GM21576 (cell line): ENCODE data around the gene DRD3.

Source experiments
- ATAC-seq: cut with Tn5 transposase; IDR thresholded peaks from one replicate; pipeline ENCODE4 v1.9.1; 2021; ENCODE audit warnings: mild to moderate bottlenecking, moderate library complexity; ENCODE audit not compliant: unreplicated experiment

DRD3 gene

DNA sequence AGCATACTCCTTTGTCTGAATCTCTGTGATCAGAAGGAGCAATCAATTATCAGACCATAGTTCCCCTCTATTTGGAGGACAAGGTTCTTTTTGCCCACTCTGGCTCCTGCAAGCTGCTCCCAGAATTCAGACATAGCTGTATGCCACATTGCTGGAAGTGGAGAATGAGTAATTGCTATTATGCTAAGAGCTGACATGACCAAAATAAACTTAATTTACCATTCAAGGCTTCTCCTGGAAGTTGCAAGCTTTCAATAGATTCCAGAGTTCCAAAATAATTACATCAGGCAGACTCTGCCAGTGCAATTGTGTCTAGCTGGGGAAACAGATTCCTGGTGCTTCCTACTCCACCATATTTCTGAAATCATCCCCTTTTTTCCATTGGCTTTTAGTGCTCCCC lies 7.6 kb upstream of the DRD3 start:
- ATAC-seq: no peak

GRCh38 chr3:114179575-114179974 lies 723 bp upstream of the DRD3 start:
- no peak for ATAC-seq

DNA sequence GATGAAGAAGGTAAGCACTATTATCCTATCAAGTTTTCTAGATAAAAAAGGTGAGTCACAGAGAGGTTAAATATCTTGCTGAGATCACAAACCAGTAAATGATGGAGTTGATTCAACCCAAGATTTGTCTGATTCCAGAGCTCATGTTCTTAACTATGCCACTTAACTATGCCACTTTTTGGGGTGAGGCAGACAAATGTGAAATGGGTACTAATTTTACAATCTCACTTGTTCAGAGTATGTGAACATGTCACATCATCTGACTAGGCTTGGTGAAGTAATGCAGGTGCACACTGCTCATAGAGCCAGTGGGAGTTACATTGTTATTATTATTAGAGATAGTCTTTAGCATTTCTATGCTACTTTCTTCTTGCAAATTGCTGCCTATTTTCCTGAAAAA lies 2.0 kb downstream of the DRD3 start:
- no peak for ATAC-seq

GRCh38 chr3:114176487-114176886 lies 2.4 kb downstream of the DRD3 start:
- no peak for ATAC-seq

DNA sequence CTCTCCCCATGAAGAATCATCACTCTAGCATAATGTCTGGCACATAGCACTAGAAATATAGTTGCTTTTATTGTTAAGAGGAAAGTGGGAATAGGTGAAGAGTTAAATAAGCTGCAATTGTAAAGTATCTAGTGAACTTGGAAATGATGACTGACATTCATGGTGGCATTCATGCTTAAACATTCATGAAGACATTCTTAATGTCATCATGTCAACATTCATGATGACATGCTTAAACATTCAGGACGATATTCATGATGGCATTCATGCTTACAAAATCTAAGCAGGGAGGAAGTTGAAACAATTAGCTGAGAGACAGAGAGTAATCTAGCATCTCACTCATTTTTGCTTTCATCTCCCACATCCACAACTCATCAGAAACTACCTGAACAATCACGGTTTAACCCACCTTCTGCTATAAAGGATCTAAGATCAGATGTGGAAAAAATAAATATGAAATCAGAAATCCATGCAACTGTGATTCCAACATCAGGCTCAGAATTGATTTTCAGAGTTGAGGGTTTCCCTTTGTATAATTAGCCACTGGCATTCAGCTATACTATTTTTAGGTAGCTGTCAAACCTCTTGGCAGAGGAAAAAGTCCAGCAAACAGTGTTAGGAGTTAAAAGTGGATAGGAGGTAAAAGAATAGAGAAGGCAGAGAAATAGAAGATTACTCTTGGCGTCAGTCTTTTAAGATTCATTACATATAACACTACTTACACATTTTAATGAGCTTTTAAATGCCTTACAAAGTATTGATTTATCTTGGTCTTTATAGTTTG lies 3.5 kb downstream of the DRD3 start:
- ATAC-seq: no peak

DNA sequence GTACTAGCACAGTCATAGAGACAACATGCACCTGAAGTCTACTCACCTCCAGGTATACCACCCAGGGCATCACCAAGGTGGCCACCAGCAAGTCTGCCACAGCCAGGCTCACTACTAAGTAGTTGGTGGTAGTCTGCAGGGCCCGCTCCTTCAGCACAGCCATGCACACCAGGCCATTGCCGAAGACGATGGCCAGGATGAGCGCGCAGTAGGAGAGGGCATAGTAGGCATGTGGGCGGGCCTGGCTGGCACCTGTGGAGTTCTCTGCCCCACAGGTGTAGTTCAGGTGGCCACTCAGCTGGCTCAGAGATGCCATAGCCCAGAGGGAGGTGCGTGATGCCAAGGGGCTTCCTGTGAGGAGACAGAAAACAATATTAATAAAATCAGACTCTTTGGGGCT lies 7.2 kb downstream of the DRD3 start:
- no peak for ATAC-seq

DNA sequence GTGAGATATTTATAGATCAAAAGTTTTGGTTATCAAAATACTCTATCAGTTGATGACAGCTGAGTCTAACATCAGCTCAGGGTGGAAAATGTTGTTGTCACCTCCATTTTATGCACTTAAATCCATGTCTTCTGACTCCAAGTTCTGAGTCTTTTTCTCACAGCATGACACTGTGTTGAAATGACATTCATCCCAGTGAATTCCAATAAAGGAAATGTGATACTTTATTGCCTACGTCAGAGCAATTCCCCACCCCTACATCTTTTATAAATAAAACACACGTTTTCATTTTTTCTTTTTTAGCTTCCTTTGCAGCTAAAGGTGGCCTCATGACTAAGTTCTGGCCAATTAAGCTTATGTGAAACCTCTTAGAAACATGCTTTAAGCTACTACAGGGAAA lies 10.7 kb downstream of the DRD3 start:
- no peak for ATAC-seq

DNA sequence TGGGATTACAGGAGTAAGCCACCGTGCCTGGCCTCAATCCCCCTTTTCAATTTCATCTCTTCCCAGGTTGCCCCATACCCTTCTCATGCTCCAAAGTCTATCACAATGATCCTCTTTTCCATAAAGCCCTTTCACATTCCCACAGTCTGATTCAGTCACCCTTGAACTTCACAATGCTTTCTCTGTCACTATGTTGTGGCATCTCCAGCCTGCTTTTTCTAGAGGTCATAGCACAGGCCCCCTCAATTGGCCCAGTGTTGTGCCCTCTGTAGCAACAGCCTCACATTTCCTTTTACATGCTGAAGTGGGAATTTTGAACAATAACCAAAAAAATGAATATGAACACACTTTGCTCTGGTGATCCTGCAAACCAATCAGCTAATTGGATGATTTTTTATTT lies 21.5 kb downstream of the DRD3 start:
- ATAC-seq: no peak

DNA sequence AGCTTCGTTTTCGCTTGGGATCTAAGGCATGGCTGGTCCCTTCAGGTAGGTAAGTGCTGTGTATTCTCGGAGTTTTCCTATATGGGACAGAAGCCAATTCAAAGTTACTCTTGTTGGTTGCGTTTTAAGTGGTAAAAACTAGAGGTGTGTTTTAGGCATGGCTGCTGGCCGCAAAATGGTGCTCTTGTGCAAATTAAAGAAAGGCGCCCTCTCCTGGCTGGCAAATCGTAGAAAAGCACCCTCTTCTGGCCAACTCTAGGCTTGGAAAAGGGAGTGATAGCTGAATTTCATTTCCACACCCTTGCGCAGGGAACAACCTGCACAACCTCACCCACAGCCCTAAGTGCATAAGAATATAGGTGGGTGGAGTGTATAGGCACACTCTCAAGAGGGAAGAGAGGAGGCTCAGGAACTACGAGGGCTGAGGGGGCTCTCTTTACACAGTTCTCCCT lies 23.5 kb downstream of the DRD3 start:
- no peak for ATAC-seq

- no peak for ATAC-seq
Measured at GRCh38 chr3:114154321-114154821, 24.5 kb downstream of the DRD3 start.

- ATAC-seq: peak; percentile 91
Measured at GRCh38 chr3:114152519-114153151, 26.2 kb downstream of the DRD3 start.

GRCh38 chr3:114151091-114151490 lies 27.8 kb downstream of the DRD3 start:
- ATAC-seq: no peak

GRCh38 chr3:114147251-114147650 lies 31.6 kb downstream of the DRD3 start:
- no peak for ATAC-seq

DNA sequence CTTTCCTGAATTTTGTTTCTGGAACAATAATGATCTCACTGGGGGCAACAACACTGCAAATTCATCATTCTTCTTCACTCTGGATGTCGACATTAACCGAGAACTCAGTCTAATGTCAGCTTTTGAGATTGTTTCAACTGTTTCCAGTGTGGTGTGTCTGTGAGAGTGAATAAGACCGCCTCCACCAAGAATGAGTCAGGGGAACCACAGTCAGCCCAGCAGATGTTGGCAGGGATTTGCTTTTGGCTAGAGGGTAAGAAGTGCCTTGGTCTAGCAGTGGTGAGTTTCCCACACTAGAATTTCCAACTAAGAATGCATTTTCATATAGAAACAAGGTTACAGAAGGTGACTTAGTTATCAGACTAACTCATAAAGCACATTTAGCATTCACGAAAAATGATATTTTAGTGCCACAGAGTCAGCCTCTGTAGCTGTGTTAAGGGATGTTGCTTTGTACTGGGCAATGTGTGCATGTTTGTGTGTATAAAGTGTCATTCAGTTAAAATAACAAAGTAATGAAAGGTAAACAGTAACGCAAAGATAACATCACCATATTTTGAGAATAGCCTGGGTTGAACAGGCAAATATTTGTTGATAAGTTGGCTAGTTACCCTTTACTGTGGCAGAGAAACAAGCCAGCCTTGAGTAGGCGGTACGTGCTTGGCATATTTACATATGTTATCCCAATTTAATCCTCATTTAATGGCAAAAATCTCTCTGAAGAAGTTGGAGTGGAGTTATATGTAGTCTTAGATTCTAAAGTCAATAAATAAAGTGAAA lies 33.8 kb downstream of the DRD3 start:
- no peak for ATAC-seq

GRCh38 chr3:114143817-114144216 lies 35.0 kb downstream of the DRD3 start:
- ATAC-seq: no peak

DNA sequence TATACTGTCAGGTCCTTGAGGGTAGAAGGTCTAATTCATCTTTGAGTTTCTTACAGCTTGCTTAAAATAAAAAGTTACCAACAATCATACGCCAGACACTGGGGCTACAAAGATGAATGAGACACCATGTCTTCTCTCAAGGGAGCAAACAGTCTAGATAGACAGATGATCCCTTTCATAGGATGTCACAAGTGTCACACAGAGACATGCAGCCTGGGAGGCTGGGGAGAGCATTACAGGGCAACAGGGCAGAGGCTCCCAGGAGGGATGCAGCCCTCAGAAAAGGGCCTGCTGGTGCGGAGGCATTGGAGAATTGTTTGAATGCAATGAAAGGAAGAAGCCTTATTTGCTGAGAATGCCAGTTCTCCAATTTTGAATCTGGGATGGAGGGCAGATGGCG lies 39.0 kb downstream of the DRD3 start:
- no peak for ATAC-seq

GRCh38 chr3:114133947-114134346 lies 44.9 kb downstream of the DRD3 start:
- no peak for ATAC-seq

DNA sequence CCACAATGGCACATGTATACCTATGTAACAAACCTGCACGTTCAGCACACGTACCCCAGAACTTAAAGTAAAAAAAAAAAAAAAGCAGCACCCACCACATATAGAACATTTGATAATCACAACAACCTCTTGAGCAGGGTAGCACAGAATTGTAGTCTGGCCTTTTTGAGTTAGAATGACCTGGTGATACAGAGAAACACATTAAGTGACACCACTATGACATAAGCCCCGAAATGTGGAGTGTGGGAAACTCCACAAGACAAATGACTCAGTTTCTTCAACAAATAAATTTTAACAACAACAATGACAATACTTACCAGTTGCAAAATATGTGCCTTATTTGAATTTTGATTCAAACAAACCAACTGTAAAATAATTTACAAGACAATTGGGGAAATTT lies 46.4 kb downstream of the DRD3 start:
- no peak for ATAC-seq

- ATAC-seq: no peak
Measured at GRCh38 chr3:114128826-114129225, 50.0 kb downstream of the DRD3 start.

DNA sequence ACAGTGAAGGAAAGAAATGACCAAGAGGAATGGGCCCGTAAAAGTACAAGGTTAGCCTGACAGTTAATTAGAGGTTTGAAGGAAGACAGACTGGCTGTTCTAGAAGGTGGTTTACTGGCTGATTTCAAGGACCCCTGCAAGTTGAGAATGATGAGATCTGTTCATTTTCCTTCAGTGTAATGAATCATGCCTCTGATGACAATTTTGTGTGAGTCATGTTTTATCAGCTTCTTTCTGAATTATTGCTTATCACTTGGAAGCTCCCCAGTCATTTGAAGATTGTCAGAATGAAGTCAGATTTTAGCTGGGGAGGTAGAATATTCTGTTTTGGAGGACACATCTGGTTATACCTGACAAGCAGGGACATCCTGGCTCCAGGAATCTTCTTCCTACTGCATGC lies 50.6 kb downstream of the DRD3 start:
- ATAC-seq: no peak

DNA sequence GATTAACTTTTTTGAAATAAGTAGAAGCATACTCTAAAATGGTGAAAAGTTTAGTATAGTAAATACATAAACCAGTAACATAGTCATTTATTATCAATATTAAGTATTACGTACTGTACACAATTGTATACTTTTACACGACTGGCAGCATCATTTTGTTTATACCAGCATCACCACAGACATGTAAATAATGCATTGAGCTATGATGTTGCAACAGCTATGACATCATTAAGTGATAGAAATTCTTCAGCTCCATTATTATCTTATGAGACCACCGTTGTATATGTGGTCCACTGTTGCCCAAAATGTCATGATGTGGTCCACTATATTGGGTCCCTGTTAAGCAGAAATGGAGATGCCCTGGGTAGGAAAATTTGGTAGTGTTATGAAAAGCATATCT lies 51.3 kb downstream of the DRD3 start:
- no peak for ATAC-seq

GRCh38 chr3:114126461-114126860 lies 52.4 kb downstream of the DRD3 start:
- no peak for ATAC-seq
